Mucosa of descending colon (tissue), 3 donors: Measurements from ENCODE around the gene AGR3. TPM values are rescaled to one million over a fixed set of nuclear protein-coding genes. Genes with fewer than 3 reads are reported as not detected.

ENCODE experiments used
- ATAC-seq: fragments of 200-7000 bp; cut with Tn5 transposase; one replicate; pipeline ENCODE4 v1.9.1; 2020; ENCODE audit warnings: mild to moderate bottlenecking, moderate library complexity
- DNase-seq, 3 donors: peaks; one replicate each; pipeline ENCODE4 v3.0.0-alpha.2; 2020
- H3K36me3 ChIP-seq: fragments of 200-600 bp; one replicate; pipeline ENCODE4 v1.8.0; 2021; ENCODE audit warnings: low read depth, mild to moderate bottlenecking
- H3K4me1 ChIP-seq: fragments of 200-600 bp; one replicate; pipeline ENCODE4 v1.8.0; 2021; ENCODE audit warnings: low read depth, mild to moderate bottlenecking
- H3K4me3 ChIP-seq: fragments of 200-600 bp; one replicate; pipeline ENCODE4 v1.8.0; 2021; ENCODE audit warnings: mild to moderate bottlenecking
- H3K9me3 ChIP-seq: fragments of 200-600 bp; one replicate; pipeline ENCODE4 v1.8.0; 2021; ENCODE audit warnings: mild to moderate bottlenecking
- CTCF ChIP-seq: fragments of 200-600 bp; IDR thresholded peaks from one replicate; pipeline ENCODE4 v1.8.0; 2022; ENCODE audit warnings: antibody characterized with exemption, mild to moderate bottlenecking
- intact Hi-C, 2 donors: fragments of 100-400 bp; cut with DNase I in 1 of 2; cut with micrococcal nuclease in 1 of 2; formaldehyde crosslinking; loops; one replicate each; pipeline versions ENCODE4 v1.11.0 to v1.11.1; 2022; cut with DNase I, micrococcal nuclease
- long read RNA-seq, 2 donors: library from polyadenylated mRNA; unstranded; transcript quantifications; one replicate each; pipeline ENCODE4 v2.0.0, GENCODE V29; 2019 to 2021
- total RNA-seq, 3 donors: library from RNA; stranded (reverse); fragmentation: NEBNext Ultra II Directional in 2 of 3; extraction: Animal tissue kit (Norgen Biotek cat#: 25700) in 2 of 3; gene quantifications; one replicate each; pipeline versions ENCODE4 v1.2.1 to v1.2.4, GENCODE V29; 2021 to 2023
- donor health status: DM: no; HTN: no; CAD: no; lungs with moderate emphysema.
- donor health status: DM: no; HTN: no; CAD: no.
- donor health status: DM: no; HTN: yes; CAD: no.

Gene AGR3
- total RNA-seq: 100 to 1,000 TPM in 2 of 3 donors, 10 to 100 TPM in 1; 54.9 to 172 (median 122) TPM
- long read RNA-seq, donor 1, transcript AGR3-201 (8 exons, 749 nt): major isoform, 13 of 16 reads
- long read RNA-seq, donor 1, partial matches to known transcripts: 1 of 16 reads
- long read RNA-seq, donor 1, other reads (novel, unspliced or antisense): 2 of 16 reads
- long read RNA-seq, donor 2, transcript AGR3-201 (8 exons, 749 nt): major isoform, 70 of 107 reads
- long read RNA-seq, donor 2, partial matches to known transcripts: 7 of 107 reads
- long read RNA-seq, donor 2, other reads (novel, unspliced or antisense): 29 of 107 reads

DNA sequence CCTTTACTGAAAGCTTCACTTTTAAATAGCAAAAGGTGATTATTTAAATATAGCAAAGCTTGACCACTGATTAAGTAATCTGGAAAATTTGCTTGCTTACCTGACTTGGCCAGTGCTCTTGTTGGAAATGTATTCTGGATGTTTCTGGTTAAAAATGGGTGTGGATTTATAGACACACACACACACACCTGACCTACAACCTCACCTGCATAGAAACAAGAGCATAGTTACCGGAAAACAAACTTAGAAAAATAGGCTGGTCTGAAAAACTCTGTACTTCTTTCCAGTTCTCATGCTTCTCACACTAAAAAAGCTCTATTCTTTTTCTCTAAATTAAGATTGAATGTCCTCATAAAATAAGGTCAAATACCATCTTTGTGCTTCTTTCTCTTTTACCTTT lies at the start of gene AGR3:
TSS of gene AGR3 (minus strand) at position 140 of the 400 bp plus-strand sequence. CDS start 3,365 bp downstream, outside the sequence.
- DNase-seq: peak in 1 of 3 donors; percentile 60
- intact Hi-C loops: no loop called here
- ATAC-seq: peak; percentile 89
- Histone ChIP-seq H3K9me3 (no peaks in the 10 kb centered on the region), H3K4me3 (no peak within 1 kb of the TSS), H3K4me1 (peaks cover 10% of the 10 kb centered on the region), H3K36me3 (no peaks in the 10 kb centered on the region)
- no peak for TF ChIP-seq CTCF

GRCh38 chr7:16930946-16931345 lies 49.2 kb upstream of the AGR3 start:
- ATAC-seq (no peak), DNase-seq (no peak)
- intact Hi-C loops: no loop called here
- Histone ChIP-seq H3K4me1 (peaks cover 26% of the 10 kb centered on the region), H3K9me3 (no peaks in the 10 kb centered on the region), H3K36me3 (no peaks in the 10 kb centered on the region), H3K4me3 (no peak overlapping the region)
- TF ChIP-seq CTCF: no peak

- H3K4me1 ChIP-seq: peaks cover 21% of the 10 kb centered on the region
- no peak overlapping the region for H3K4me3 ChIP-seq
- ATAC-seq: peak; percentile 64
- no peak for DNase-seq
- H3K36me3 ChIP-seq: no peaks in the 10 kb centered on the region
- no peak for TF ChIP-seq CTCF
- intact Hi-C loops: no loop called here
- H3K9me3 ChIP-seq: no peaks in the 10 kb centered on the region
Measured at GRCh38 chr7:16929146-16929762, 47.5 kb upstream of the AGR3 start.

DNA sequence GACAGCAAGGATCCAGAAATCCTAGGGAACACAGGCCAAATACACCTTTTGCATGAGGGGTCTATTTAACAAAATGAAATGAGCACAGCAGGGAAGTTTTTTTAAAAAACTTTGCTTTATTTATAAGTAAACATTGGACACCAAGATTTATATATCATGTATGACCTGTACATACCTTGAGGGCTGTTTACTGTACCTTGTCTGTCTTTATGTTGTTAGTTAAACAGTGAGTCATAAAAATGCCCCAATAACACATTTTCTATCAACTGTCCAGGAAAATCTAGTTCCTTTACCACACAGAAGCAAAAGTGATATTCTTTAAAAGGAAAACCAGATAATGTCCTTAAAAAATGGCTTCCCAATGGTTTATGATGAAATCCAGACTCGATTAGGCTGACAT lies 45.1 kb upstream of the AGR3 start:
- no peaks in the 10 kb centered on the region for H3K36me3 ChIP-seq
- ATAC-seq (peak; percentile 10), DNase-seq (no peak)
- TF ChIP-seq CTCF: no peak
- H3K4me3 ChIP-seq: no peak overlapping the region
- peaks cover 32% of the 10 kb centered on the region for H3K4me1 ChIP-seq
- intact Hi-C loops: no loop called here
- no peaks in the 10 kb centered on the region for H3K9me3 ChIP-seq

GRCh38 chr7:16926283-16926682 lies 44.5 kb upstream of the AGR3 start:
- peak; percentile 64 for TF ChIP-seq CTCF
- Histone ChIP-seq H3K9me3 (no peaks in the 10 kb centered on the region), H3K4me3 (no peak overlapping the region), H3K36me3 (no peaks in the 10 kb centered on the region), H3K4me1 (peaks cover 29% of the 10 kb centered on the region)
- DNase-seq (peak in 1 of 3 donors; percentile 67), ATAC-seq (peak; percentile 65)
- intact Hi-C loops: no loop called here
